Measurements from ENCODE around the gene DTL. TPM values are rescaled to one million over a fixed set of nuclear protein-coding genes. Genes with fewer than 3 reads are reported as not detected.

DTL gene
- total RNA-seq, 1 donor from 2014 or later = 1.3 TPM

- intact Hi-C loops (cut with DNase I) = no loop called here
- ATAC-seq = no peak
- no peak for DNase-seq (ENCODE audit: missing footprints)
These were observed 82.8 kb downstream of the DTL start for GRCh38 chr1:212118167-212118871.

GRCh38 chr1:212118872-212119260 is 83.3 kb downstream of the DTL start:
- ATAC-seq (no peak), DNase-seq (ENCODE audit: missing footprints) (no peak)
- intact Hi-C loops (cut with DNase I) = loop anchor here (1.0 kb wide), 1 partner anchor 166 kb away; the partner anchor contains the start of gene PPP2R5A

GRCh38 chr1:212119397-212119837 is 83.9 kb downstream of the DTL start:
- ATAC-seq = peak; percentile 94
- intact Hi-C loops (cut with DNase I) = loop anchor here (1.0 kb wide), 1 partner anchor 166 kb away; the partner anchor contains the start of gene PPP2R5A

GRCh38 chr1:212119863-212120262 is 84.3 kb downstream of the DTL start:
- no peak for ATAC-seq
- intact Hi-C loops (cut with DNase I) = loop anchor here (1.0 to 5.0 kb wide), 2 partner anchors 112 to 165 kb away; partner anchors contain the start of gene PPP2R5A
- DNase-seq (ENCODE audit: missing footprints) = no peak

More at GRCh38 chr1:212119397-212119837, 83.9 kb downstream of the DTL start:
- DNase-seq (ENCODE audit: missing footprints) = peak; percentile 71

- ATAC-seq (no peak), DNase-seq (ENCODE audit: missing footprints) (no peak)
- intact Hi-C loops (cut with DNase I) = loop anchor here (5.0 kb wide), 1 partner anchor 111 kb away; no protein-coding TSS in a partner anchor
These were observed 86.2 kb downstream of the DTL start for GRCh38 chr1:212121779-212122178.

GRCh38 chr1:212124690-212125582 is 89.4 kb downstream of the DTL start:
- no peak for ATAC-seq
- no peak for DNase-seq (ENCODE audit: missing footprints)
- intact Hi-C loops (cut with DNase I) = loop anchor here (5.0 kb wide), 1 partner anchor 107 kb away; no protein-coding TSS in a partner anchor

GRCh38 chr1:212125654-212126053 is 90.1 kb downstream of the DTL start:
- intact Hi-C loops (cut with DNase I) = no loop called here
- ATAC-seq (no peak), DNase-seq (ENCODE audit: missing footprints) (no peak)

- no peak for ATAC-seq
- intact Hi-C loops (cut with DNase I) = no loop called here
- DNase-seq (ENCODE audit: missing footprints) = no peak
These were observed 91.7 kb downstream of the DTL start for GRCh38 chr1:212127221-212127620.

- DNase-seq (ENCODE audit: missing footprints) = no peak
- intact Hi-C loops (cut with DNase I) = no loop called here
- ATAC-seq = no peak
These were observed 94.2 kb downstream of the DTL start for GRCh38 chr1:212129781-212130180.

- intact Hi-C loops (cut with DNase I) = no loop called here
- DNase-seq (ENCODE audit: missing footprints) (no peak), ATAC-seq (no peak)
These were observed 96.5 kb downstream of the DTL start for GRCh38 chr1:212132025-212132424.

- ATAC-seq = no peak
- DNase-seq (ENCODE audit: missing footprints) = no peak
These were observed 97.8 kb downstream of the DTL start for GRCh38 chr1:212133319-212133718.

GRCh38 chr1:212135166-212135565 is 99.6 kb downstream of the DTL start:
- DNase-seq (ENCODE audit: missing footprints) (no peak), ATAC-seq (no peak)
- intact Hi-C loops (cut with DNase I) = no loop called here

More at GRCh38 chr1:212133319-212133718, 97.8 kb downstream of the DTL start:
- intact Hi-C loops (cut with DNase I) = no loop called here

GRCh38 chr1:212137854-212138253 is 102.3 kb downstream of the DTL start:
- intact Hi-C loops (cut with DNase I) = loop anchor here (2.0 kb wide), 1 partner anchor 25 kb away; no protein-coding TSS in a partner anchor
- ATAC-seq = no peak
- no peak for DNase-seq (ENCODE audit: missing footprints)

GRCh38 chr1:212138457-212138856 is 102.9 kb downstream of the DTL start:
- intact Hi-C loops (cut with DNase I) = loop anchor here (2.0 kb wide), 1 partner anchor 24 kb away; no protein-coding TSS in a partner anchor
- DNase-seq (ENCODE audit: missing footprints) = no peak
- ATAC-seq = no peak

- DNase-seq (ENCODE audit: missing footprints) = no peak
- no peak for ATAC-seq
These were observed 104.1 kb downstream of the DTL start for GRCh38 chr1:212139526-212140135.

GRCh38 chr1:212141404-212141803 is 105.9 kb downstream of the DTL start:
- no peak for ATAC-seq
- intact Hi-C loops (cut with DNase I) = no loop called here
- DNase-seq (ENCODE audit: missing footprints) = no peak

More at GRCh38 chr1:212139526-212140135, 104.1 kb downstream of the DTL start:
- intact Hi-C loops (cut with DNase I) = loop anchor here (2.0 kb wide), 1 partner anchor 23 kb away; no protein-coding TSS in a partner anchor

GRCh38 chr1:212142883-212143530 is 107.5 kb downstream of the DTL start:
- ATAC-seq (no peak), DNase-seq (ENCODE audit: missing footprints) (no peak)
- intact Hi-C loops (cut with DNase I) = no loop called here

GRCh38 chr1:212147581-212148033 is 112.1 kb downstream of the DTL start:
- no peak for ATAC-seq
- intact Hi-C loops (cut with DNase I) = no loop called here
- DNase-seq (ENCODE audit: missing footprints) = no peak

All from Right ventricle myocardium inferior (tissue), 1 donor.